GM12873 (cell line): ENCODE results near the gene DHRS9.

Source experiments
- CTCF ChIP-seq: IDR thresholded peaks from 2 replicates; pipeline ENCODE4 v1.5.1; 2012; ENCODE audit warnings: low read depth, mild to moderate bottlenecking, moderate library complexity, low read length, control low read depth; ENCODE audit not compliant: insufficient read depth; ENCODE audit errors: missing control alignments

DHRS9 gene

DNA sequence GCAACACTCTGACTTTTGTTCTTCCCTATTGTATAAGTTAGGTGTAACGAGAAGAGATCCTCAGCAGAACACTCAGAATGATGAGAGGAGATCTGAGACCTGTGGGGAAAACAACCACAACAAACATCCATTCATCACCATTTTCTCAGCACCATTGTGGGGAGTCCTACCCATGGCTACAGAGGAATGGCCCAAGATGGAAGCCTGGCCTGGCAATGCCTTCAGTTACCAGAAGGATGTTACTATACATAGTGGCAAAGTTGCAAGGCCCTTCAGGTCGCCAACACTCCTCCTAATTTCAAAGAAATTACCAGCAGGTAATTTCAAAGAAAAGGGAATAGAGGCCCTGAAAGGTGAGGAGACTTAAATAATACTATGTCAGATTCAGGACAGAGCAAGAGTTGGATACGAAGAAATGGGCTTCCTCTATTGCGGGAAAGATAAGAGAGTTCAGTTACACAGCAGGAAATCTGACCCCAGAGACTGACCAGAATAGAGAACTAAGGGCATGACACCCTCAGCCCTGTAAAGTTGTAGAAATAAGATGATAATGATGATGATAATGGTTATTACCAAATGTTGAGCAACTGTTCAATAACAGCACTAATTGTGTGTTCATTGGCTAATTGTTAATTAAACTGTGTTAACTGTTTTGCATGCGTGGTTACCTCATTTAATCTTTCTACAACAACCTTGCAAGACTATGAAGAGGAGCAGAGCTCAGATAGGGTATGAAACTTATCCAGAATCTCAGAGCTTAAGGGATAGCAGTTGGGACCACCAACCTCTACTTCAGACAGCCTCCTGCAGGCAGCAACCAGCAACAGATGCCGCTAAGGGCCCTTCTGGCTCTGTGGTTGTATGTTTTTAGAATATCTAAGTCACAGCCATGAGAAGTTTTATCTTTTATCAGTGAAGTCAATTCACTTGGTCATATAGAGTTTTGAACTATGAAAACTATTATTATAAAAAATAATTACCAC, 37.5 kb downstream of the DHRS9 start:
- no peak for TF ChIP-seq CTCF

GRCh38 chr2:169107645-169108044, 38.3 kb downstream of the DHRS9 start:
- TF ChIP-seq CTCF, result no peak

- TF ChIP-seq CTCF, result no peak
Measured at GRCh38 chr2:169108099-169108884, 38.9 kb downstream of the DHRS9 start.

GRCh38 chr2:169109502-169110409, 40.4 kb downstream of the DHRS9 start:
- TF ChIP-seq CTCF, result peak; percentile 86

DNA sequence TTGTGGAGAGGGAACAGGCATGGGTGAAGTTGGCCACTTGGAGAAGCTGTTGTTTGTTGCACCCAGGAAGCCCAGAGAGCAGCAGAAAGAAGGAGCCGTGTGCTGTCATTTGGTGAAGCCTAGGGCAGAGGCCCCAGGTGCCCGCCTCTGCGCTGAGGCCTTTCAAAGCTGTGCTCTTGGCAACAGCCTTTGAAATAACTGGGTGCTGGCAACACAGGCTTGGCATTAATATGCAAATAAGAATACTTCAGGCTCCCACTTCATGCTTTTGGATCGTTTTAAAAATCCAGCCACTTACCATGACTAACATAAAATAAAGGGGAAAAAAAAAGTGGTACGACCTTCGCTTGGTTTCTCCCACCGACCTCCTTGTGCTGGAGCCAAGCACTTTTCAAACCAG, 41.1 kb downstream of the DHRS9 start:
- TF ChIP-seq CTCF, result no peak

DNA sequence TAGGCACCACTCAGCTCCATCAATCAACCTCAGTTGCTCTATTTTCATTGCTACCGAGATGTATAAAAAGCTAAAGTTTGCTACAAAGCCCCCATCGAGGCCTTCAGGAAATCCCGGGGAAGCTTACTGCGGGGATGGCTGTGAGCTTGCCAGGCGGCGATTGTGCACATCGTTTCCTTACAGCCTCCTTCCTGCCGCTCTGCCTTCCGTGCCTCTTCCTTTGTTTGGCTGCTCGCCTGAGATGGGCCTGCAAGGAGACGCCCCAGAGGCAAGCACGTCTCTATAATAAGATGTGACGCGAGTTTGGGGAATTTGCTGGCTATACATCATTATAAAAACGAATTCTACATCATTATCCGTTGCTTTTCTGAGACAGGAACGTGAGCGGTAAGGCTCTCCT, 41.6 kb downstream of the DHRS9 start:
- TF ChIP-seq CTCF, result no peak
